IPS DF 6.9 (cell line): ENCODE measurements around the gene TMTC2.

Experiments used
- DNase-seq: peaks from one replicate; pipeline ENCODE4 v3.0.0-alpha.2; 2013; ENCODE audit warnings: low read depth, low spot score
- H3K27ac ChIP-seq: one replicate; pipeline ENCODE4 v1.5.1; 2013; ENCODE audit warnings: low read length, control low read depth
- H3K27me3 ChIP-seq: 2 replicates; pipeline ENCODE4 v1.6.1; 2013; ENCODE audit warnings: mild to moderate bottlenecking, low read length; ENCODE audit not compliant: control insufficient read depth, insufficient read depth
- H3K36me3 ChIP-seq: 2 replicates; pipeline ENCODE4 v1.6.1; 2013; ENCODE audit warnings: low read length; ENCODE audit not compliant: control insufficient read depth, insufficient read depth
- H3K4me1 ChIP-seq: 2 replicates; pipeline ENCODE4 v1.6.1; 2013; ENCODE audit warnings: low read length; ENCODE audit not compliant: control insufficient read depth, insufficient read depth
- H3K4me3 ChIP-seq: 2 replicates; pipeline ENCODE4 v1.5.1; 2013; ENCODE audit warnings: mild to moderate bottlenecking, low read length
- H3K9me3 ChIP-seq: 2 replicates; pipeline ENCODE4 v1.6.1; 2013; ENCODE audit warnings: low read length, inconsistent platforms; ENCODE audit not compliant: control insufficient read depth, insufficient read depth
- WGBS: extraction: QIAGEN DNeasy Blood & Tissue Kit; methylation state at CpG from one replicate; pipeline ENCODE4 v1.1.7; 2013; ENCODE audit warnings: mixed read lengths, missing lambda C conversion rate; ENCODE audit not compliant: insufficient read length, insufficient coverage; 5-methylcytosine and 5-hydroxymethylcytosine counted together

TMTC2 gene

GRCh38 chr12:83057436-83057835 lies 370.7 kb downstream of the TMTC2 start:
- no peak for DNase-seq
- no CpG with 5 or more reads among the region's 1 CpG for WGBS

GRCh38 chr12:83059107-83059506 lies 372.4 kb downstream of the TMTC2 start:
- H3K36me3 ChIP-seq = no peaks in the 10 kb centered on the region
- H3K4me3 ChIP-seq = no peak overlapping the region
- H3K27ac ChIP-seq = no peak overlapping the region
- DNase-seq = no peak
- no peaks in the 10 kb centered on the region for H3K9me3 ChIP-seq
- no peaks in the 10 kb centered on the region for H3K4me1 ChIP-seq
- no peaks in the 10 kb centered on the region for H3K27me3 ChIP-seq
- no CpG with 5 or more reads among the region's 6 CpGs for WGBS

More at GRCh38 chr12:83057436-83057835, 370.7 kb downstream of the TMTC2 start:
- no peak overlapping the region for H3K4me3 ChIP-seq
- no peaks in the 10 kb centered on the region for H3K9me3 ChIP-seq
- no peaks in the 10 kb centered on the region for H3K27me3 ChIP-seq
- no peak overlapping the region for H3K27ac ChIP-seq
- H3K36me3 ChIP-seq = no peaks in the 10 kb centered on the region
- no peaks in the 10 kb centered on the region for H3K4me1 ChIP-seq

GRCh38 chr12:83065562-83065961 lies 378.9 kb downstream of the TMTC2 start:
- no peaks in the 10 kb centered on the region for H3K27me3 ChIP-seq
- H3K4me3 ChIP-seq = no peak overlapping the region
- no peaks in the 10 kb centered on the region for H3K36me3 ChIP-seq
- no CpG with 5 or more reads among the region's 1 CpG for WGBS
- DNase-seq = no peak
- no peaks in the 10 kb centered on the region for H3K4me1 ChIP-seq
- no peaks in the 10 kb centered on the region for H3K9me3 ChIP-seq
- H3K27ac ChIP-seq = no peak overlapping the region

GRCh38 chr12:83067981-83068380 lies 381.3 kb downstream of the TMTC2 start:
- Histone ChIP-seq H3K36me3 (no peaks in the 10 kb centered on the region), H3K4me3 (no peak overlapping the region), H3K9me3 (no peaks in the 10 kb centered on the region), H3K27ac (no peak overlapping the region), H3K27me3 (no peaks in the 10 kb centered on the region), H3K4me1 (no peaks in the 10 kb centered on the region)
- no peak for DNase-seq

GRCh38 chr12:83074358-83074894 lies 387.7 kb downstream of the TMTC2 start:
- H3K4me3 ChIP-seq = no peak overlapping the region
- H3K27me3 ChIP-seq = no peaks in the 10 kb centered on the region
- WGBS = no CpG with 5 or more reads among the region's 6 CpGs
- no peaks in the 10 kb centered on the region for H3K9me3 ChIP-seq
- DNase-seq = no peak
- H3K36me3 ChIP-seq = no peaks in the 10 kb centered on the region
- no peak overlapping the region for H3K27ac ChIP-seq
- H3K4me1 ChIP-seq = peaks cover 4% of the 10 kb centered on the region

- Histone ChIP-seq H3K36me3 (no peaks in the 10 kb centered on the region), H3K4me1 (peaks cover 4% of the 10 kb centered on the region), H3K27me3 (no peaks in the 10 kb centered on the region), H3K27ac (no peak overlapping the region), H3K9me3 (no peaks in the 10 kb centered on the region), H3K4me3 (no peak overlapping the region)
- DNase-seq = no peak
- no CpG with 5 or more reads among the region's 1 CpG for WGBS
These were observed 388.8 kb downstream of the TMTC2 start for GRCh38 chr12:83075471-83075870.

- Histone ChIP-seq H3K27me3 (no peaks in the 10 kb centered on the region), H3K27ac (no peak overlapping the region), H3K4me3 (no peak overlapping the region), H3K4me1 (peaks cover 4% of the 10 kb centered on the region), H3K36me3 (no peaks in the 10 kb centered on the region), H3K9me3 (no peaks in the 10 kb centered on the region)
- WGBS = 100% methylated on average over 1 of the region's 6 CpGs
- DNase-seq = no peak
These were observed 390.3 kb downstream of the TMTC2 start for GRCh38 chr12:83077041-83077440.

- no peak for DNase-seq
- no peaks in the 10 kb centered on the region for H3K36me3 ChIP-seq
- no peaks in the 10 kb centered on the region for H3K27me3 ChIP-seq
- no CpG with 5 or more reads among the region's 5 CpGs for WGBS
- H3K4me3 ChIP-seq = no peak overlapping the region
- peaks cover 2% of the 10 kb centered on the region; the same call in 1 of the 2 replicates for H3K4me1 ChIP-seq
- H3K9me3 ChIP-seq = no peaks in the 10 kb centered on the region
- H3K27ac ChIP-seq = no peak overlapping the region
These were observed 396.1 kb downstream of the TMTC2 start for GRCh38 chr12:83082690-83083276.

GRCh38 chr12:83083616-83084015 lies 396.9 kb downstream of the TMTC2 start:
- DNase-seq = no peak
- Histone ChIP-seq H3K4me3 (no peak overlapping the region), H3K4me1 (peaks cover 2% of the 10 kb centered on the region; the same call in 1 of the 2 replicates), H3K9me3 (no peaks in the 10 kb centered on the region), H3K27ac (no peak overlapping the region), H3K36me3 (no peaks in the 10 kb centered on the region), H3K27me3 (no peaks in the 10 kb centered on the region)
- no CpG with 5 or more reads among the region's 4 CpGs for WGBS

GRCh38 chr12:83084516-83085234 lies 398.0 kb downstream of the TMTC2 start:
- WGBS = no CpG with 5 or more reads among the region's 3 CpGs
- H3K36me3 ChIP-seq = no peaks in the 10 kb centered on the region
- no peak for DNase-seq
- peaks cover 2% of the 10 kb centered on the region; the same call in 1 of the 2 replicates for H3K4me1 ChIP-seq
- no peaks in the 10 kb centered on the region for H3K27me3 ChIP-seq
- H3K27ac ChIP-seq = no peak overlapping the region
- H3K4me3 ChIP-seq = no peak overlapping the region
- H3K9me3 ChIP-seq = no peaks in the 10 kb centered on the region
